H9 (cell line): ENCODE data around the gene C2orf68. TPM values are rescaled to one million over a fixed set of nuclear protein-coding genes. Genes with fewer than 3 reads are reported as not detected.
A peak's percentile ranks its signal among the peaks of the same experiment; 100 is the strongest.
"Not testable (repeated sequence)": the region's sequence is repeated elsewhere in the genome, so short reads cannot be mapped to it uniquely, and the experiment has no call there.

Experiments used
- DNase-seq: peaks from one replicate; pipeline ENCODE4 v3.0.0-alpha.2; 2017
- H2AFZ ChIP-seq: one replicate; pipeline ENCODE4 v1.6.1; 2013; ENCODE audit warnings: mild to moderate bottlenecking, low read length, control low read depth, moderate library complexity
- H2AK5ac ChIP-seq: 2 replicates; pipeline ENCODE4 v1.6.1; 2013; ENCODE audit warnings: low read length, control low read depth, mixed read lengths; ENCODE audit not compliant: insufficient read length
- H2BK120ac ChIP-seq: one replicate; pipeline ENCODE4 v1.6.1; 2013; ENCODE audit warnings: low read depth, mild to moderate bottlenecking, low read length, control low read depth, inconsistent platforms; ENCODE audit not compliant: poor library complexity, severe bottlenecking
- H2BK12ac ChIP-seq: 2 replicates; pipeline ENCODE4 v1.6.1; 2013; ENCODE audit warnings: low read length, control low read depth, mixed read lengths, low read depth; ENCODE audit not compliant: insufficient read length
- H2BK15ac ChIP-seq: 2 replicates; pipeline ENCODE4 v1.6.1; 2013; ENCODE audit warnings: low read depth, low read length, control low read depth
- H2BK20ac ChIP-seq: one replicate; pipeline ENCODE4 v1.6.1; 2013; ENCODE audit warnings: low read depth, mild to moderate bottlenecking, low read length, control low read depth, inconsistent platforms; ENCODE audit not compliant: poor library complexity, severe bottlenecking
- H2BK5ac ChIP-seq: 2 replicates; pipeline ENCODE4 v1.6.1; 2013; ENCODE audit warnings: low read length, control low read depth, mixed read lengths; ENCODE audit not compliant: insufficient read length
- H3K14ac ChIP-seq: 2 replicates; pipeline ENCODE4 v1.6.1; 2013; ENCODE audit warnings: low read length, control low read depth; ENCODE audit not compliant: insufficient read depth
- H3K18ac ChIP-seq: 2 replicates; pipeline ENCODE4 v1.6.1; 2013; ENCODE audit warnings: low read depth, mild to moderate bottlenecking, mixed read lengths, low read length, control low read depth; ENCODE audit not compliant: insufficient read length
- H3K23ac ChIP-seq: 2 replicates; pipeline ENCODE4 v1.6.1; 2013; ENCODE audit warnings: low read length, control low read depth, mixed read lengths, low read depth; ENCODE audit not compliant: insufficient read length
- H3K23me2 ChIP-seq: 2 replicates; pipeline ENCODE4 v1.6.1; 2013; ENCODE audit warnings: low read depth, mild to moderate bottlenecking, mixed read lengths, low read length, control low read depth; ENCODE audit not compliant: insufficient read length, poor library complexity, severe bottlenecking
- H3K27ac ChIP-seq: 2 replicates; pipeline ENCODE4 v1.5.1; 2013; ENCODE audit warnings: low read length, control low read depth, mixed read lengths, low read depth; ENCODE audit not compliant: insufficient read length
- H3K27me3 ChIP-seq: 2 replicates; pipeline ENCODE4 v1.6.1; 2013; ENCODE audit warnings: low read length, control low read depth, inconsistent platforms; ENCODE audit not compliant: insufficient read depth
- H3K4ac ChIP-seq: 2 replicates; pipeline ENCODE4 v1.6.1; 2013; ENCODE audit warnings: low read depth, mild to moderate bottlenecking, control low read depth, inconsistent platforms, low read length, moderate library complexity
- H3K4me1 ChIP-seq: 2 replicates; pipeline ENCODE4 v1.6.1; 2013; ENCODE audit warnings: low read length, control low read depth, inconsistent platforms; ENCODE audit not compliant: insufficient read depth
- H3K4me2 ChIP-seq: 2 replicates; pipeline ENCODE4 v1.6.1; 2013; ENCODE audit warnings: low read length, control low read depth, mixed read lengths; ENCODE audit not compliant: insufficient read length, insufficient read depth
- H3K56ac ChIP-seq: 2 replicates; pipeline ENCODE4 v1.6.1; 2013; ENCODE audit warnings: low read depth, mild to moderate bottlenecking, mixed read lengths, low read length, control low read depth; ENCODE audit not compliant: insufficient read length
- H3K79me1 ChIP-seq: 2 replicates; pipeline ENCODE4 v1.6.1; 2013; ENCODE audit warnings: low read depth, mild to moderate bottlenecking, moderate library complexity, low read length, control low read depth, inconsistent platforms; ENCODE audit not compliant: insufficient read depth, poor library complexity, severe bottlenecking
- H3K79me2 ChIP-seq: 2 replicates; pipeline ENCODE4 v1.6.1; 2013; ENCODE audit warnings: low read length, control low read depth, inconsistent platforms; ENCODE audit not compliant: insufficient read depth
- H3K9ac ChIP-seq: 2 replicates; pipeline ENCODE4 v1.6.1; 2013; ENCODE audit warnings: low read length, control low read depth, mixed read lengths; ENCODE audit not compliant: insufficient read length; ENCODE audit errors: extremely low read depth
- H3K9me3 ChIP-seq: one replicate; pipeline ENCODE4 v1.6.1; 2013; ENCODE audit warnings: low read depth, low read length, inconsistent platforms; ENCODE audit not compliant: control insufficient read depth
- H3T11ph ChIP-seq: one replicate; pipeline ENCODE4 v1.6.1; 2013; ENCODE audit warnings: mild to moderate bottlenecking, low read length, control low read depth, inconsistent platforms
- H4K20me1 ChIP-seq: one replicate; pipeline ENCODE4 v1.6.1; 2013; ENCODE audit not compliant: control insufficient read depth, insufficient read length, insufficient read depth
- H4K5ac ChIP-seq: 2 replicates; pipeline ENCODE4 v1.6.1; 2013; ENCODE audit warnings: low read depth, mild to moderate bottlenecking, mixed read lengths, low read length, control low read depth; ENCODE audit not compliant: insufficient read length
- H4K8ac ChIP-seq: replicated peaks from 2 replicates; pipeline ENCODE4 v1.6.1; 2013; ENCODE audit warnings: low read length, control low read depth, mixed read lengths, low read depth; ENCODE audit not compliant: insufficient read length
- H4K91ac ChIP-seq: 2 replicates; pipeline ENCODE4 v1.6.1; 2013; ENCODE audit warnings: low read depth, mild to moderate bottlenecking, moderate library complexity, mixed read lengths, low read length, control low read depth; ENCODE audit not compliant: insufficient read length
- H3K27ac Mint-ChIP-seq, 3 experiments: 2 replicates in 2 of 3; 3 replicates in 1 of 3; pipeline ENCODE4 v1.8.0; 2020 to 2021; ENCODE audit warnings: mixed read lengths in 3 of 3, mild to moderate bottlenecking in 1 of 3, moderate library complexity in 1 of 3
- H3K27me3 Mint-ChIP-seq: 2 replicates; pipeline ENCODE4 v1.8.0; 2021; ENCODE audit warnings: low read depth, mild to moderate bottlenecking, moderate library complexity, mixed read lengths
- H3K36me3 Mint-ChIP-seq, 3 experiments: 2 replicates in 2 of 3; 3 replicates in 1 of 3; pipeline ENCODE4 v1.8.0; 2020 to 2021; ENCODE audit warnings: low read depth in 3 of 3, mixed read lengths in 3 of 3; ENCODE audit not compliant: insufficient read depth in 1 of 3
- H3K4me1 Mint-ChIP-seq, 2 experiments: 2 replicates each; pipeline ENCODE4 v1.8.0; 2020; ENCODE audit warnings: mixed read lengths in 2 of 2
- H3K4me3 Mint-ChIP-seq, 2 experiments: 2 replicates in 1 of 2; 3 replicates in 1 of 2; pipeline ENCODE4 v1.8.0; 2020 to 2021; ENCODE audit warnings: mild to moderate bottlenecking in 2 of 2, mixed read lengths in 2 of 2, moderate library complexity in 1 of 2
- H3K9me3 Mint-ChIP-seq, 2 experiments: 2 replicates in 1 of 2; 3 replicates in 1 of 2; pipeline ENCODE4 v1.8.0; 2020; ENCODE audit warnings: mild to moderate bottlenecking in 2 of 2, mixed read lengths in 2 of 2, moderate library complexity in 1 of 2
- WGBS: extraction: QIAGEN DNeasy Blood & Tissue Kit; methylation state at CpG from one replicate; pipeline ENCODE4 v1.1.7; 2013; ENCODE audit warnings: missing lambda C conversion rate, low lambda C conversion rate, mixed read lengths; ENCODE audit not compliant: insufficient read length; ENCODE audit errors: extremely low coverage; 5-methylcytosine and 5-hydroxymethylcytosine counted together
- total RNA-seq: library from RNA; stranded (reverse); gene quantifications from 2 replicates; pipeline ENCODE4 v1.2.1, GENCODE V29; 2021
- TF ChIP-seq, protein P1 (sequence below): fragments of 200-600 bp; sonication (generic); conservative IDR thresholded peaks from 3 replicates; pipeline ENCODE4 v1.8.0; 2021; ENCODE audit warnings: antibody characterized with exemption, mild to moderate bottlenecking

The C2orf68 gene
- total RNA-seq, 1 experiment from 2014 or later: 39.6 TPM

DNA sequence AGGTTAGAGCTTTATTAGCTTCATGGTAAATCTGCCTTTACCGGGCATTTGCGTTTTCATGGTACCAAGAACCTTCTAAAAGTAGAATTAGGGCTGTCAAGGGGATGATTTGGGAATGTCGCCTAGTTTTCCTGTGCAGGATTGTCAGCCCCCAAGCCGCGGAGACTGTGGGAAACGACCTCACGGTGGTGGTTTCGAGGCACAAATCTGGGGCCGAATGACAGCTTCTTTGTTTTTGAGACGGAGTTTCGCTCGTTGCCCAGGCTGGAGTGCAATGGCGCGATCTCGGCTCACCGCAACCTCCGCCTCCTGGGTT is 3.5 kb upstream of the C2orf68 start:
- Histone ChIP-seq H3K9me3 (no peaks in the 10 kb centered on the region), H3K4ac (no peak overlapping the region), H2BK12ac (no peak overlapping the region), H3K27me3 (no peaks in the 10 kb centered on the region), H3K9ac (no peak overlapping the region), H3K79me1 (peaks cover 15% of the 10 kb centered on the region), H3K79me2 (peaks cover 13% of the 10 kb centered on the region; the same call in 1 of the 2 replicates), H2AFZ (no peak overlapping the region), H3K14ac (no peak overlapping the region), H3T11ph (no peak overlapping the region), H3K4me2 (no peak overlapping the region), H4K8ac (no peak overlapping the region), H2BK5ac (no peak overlapping the region), H3K23me2 (peaks cover 5% of the 10 kb centered on the region), H3K4me1 (no peaks in the 10 kb centered on the region; the same call in 1 of the 2 replicates), H2BK120ac (no peak overlapping the region), H4K91ac (no peak overlapping the region), H4K5ac (no peak overlapping the region), H3K18ac (no peak overlapping the region), H2BK15ac (no peak overlapping the region), H4K20me1 (no peaks in the 10 kb centered on the region), H3K27ac (no peak overlapping the region), H2AK5ac (no peak overlapping the region), H3K23ac (no peak overlapping the region), H3K56ac (no peak overlapping the region), H2BK20ac (no peak overlapping the region)
- Mint-ChIP-seq H3K4me1 (peaks cover 6 to 13% of the 10 kb centered on the region in 2 experiments; a peak in 3 of 4 replicates), H3K4me3 (peak overlapping the region; percentile 92 to 93), H3K27ac (peak overlapping the region in 1 of 3 experiments; percentile 92; a peak in 1 of 7 replicates), H3K36me3 (peaks cover 6 to 24% (median 11%) of the 10 kb centered on the region in 3 experiments; a peak in 6 of 7 replicates), H3K9me3 (no peaks in the 10 kb centered on the region; a peak in 1 of 5 replicates), H3K27me3 (no peaks in the 10 kb centered on the region)
- TF ChIP-seq, protein P1, sequence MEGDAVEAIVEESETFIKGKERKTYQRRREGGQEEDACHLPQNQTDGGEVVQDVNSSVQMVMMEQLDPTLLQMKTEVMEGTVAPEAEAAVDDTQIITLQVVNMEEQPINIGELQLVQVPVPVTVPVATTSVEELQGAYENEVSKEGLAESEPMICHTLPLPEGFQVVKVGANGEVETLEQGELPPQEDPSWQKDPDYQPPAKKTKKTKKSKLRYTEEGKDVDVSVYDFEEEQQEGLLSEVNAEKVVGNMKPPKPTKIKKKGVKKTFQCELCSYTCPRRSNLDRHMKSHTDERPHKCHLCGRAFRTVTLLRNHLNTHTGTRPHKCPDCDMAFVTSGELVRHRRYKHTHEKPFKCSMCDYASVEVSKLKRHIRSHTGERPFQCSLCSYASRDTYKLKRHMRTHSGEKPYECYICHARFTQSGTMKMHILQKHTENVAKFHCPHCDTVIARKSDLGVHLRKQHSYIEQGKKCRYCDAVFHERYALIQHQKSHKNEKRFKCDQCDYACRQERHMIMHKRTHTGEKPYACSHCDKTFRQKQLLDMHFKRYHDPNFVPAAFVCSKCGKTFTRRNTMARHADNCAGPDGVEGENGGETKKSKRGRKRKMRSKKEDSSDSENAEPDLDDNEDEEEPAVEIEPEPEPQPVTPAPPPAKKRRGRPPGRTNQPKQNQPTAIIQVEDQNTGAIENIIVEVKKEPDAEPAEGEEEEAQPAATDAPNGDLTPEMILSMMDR: no peak
- no CpG with 5 or more reads among the region's 17 CpGs for WGBS
- no peak for DNase-seq

DNA sequence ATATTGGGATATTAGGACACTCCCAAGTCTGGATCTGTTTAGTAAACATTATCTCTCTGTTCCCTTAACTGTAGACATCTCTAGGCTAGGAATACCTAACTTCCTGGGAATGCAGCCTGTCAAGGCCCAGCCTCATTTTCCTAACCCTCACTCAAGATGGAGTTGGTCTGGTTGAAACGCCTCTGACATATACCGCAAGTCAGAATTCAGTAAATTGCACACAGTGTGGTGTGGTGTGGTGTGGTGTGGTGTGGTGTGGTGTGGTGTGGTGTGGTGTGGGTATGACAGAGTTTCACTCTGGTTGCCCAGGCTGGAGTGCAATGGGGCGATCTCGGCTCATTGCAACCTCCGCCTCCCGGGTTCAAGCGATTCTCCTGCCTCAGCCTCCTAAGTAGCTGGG is 2.9 kb upstream of the C2orf68 start:
- H3K4me3 Mint-ChIP-seq: peak overlapping the region in 1 of 2 experiments; percentile 35; a peak in 1 of 5 replicates
- H2AK5ac ChIP-seq, H2BK120ac ChIP-seq, H4K5ac ChIP-seq, H3K27ac Mint-ChIP-seq, H3K27ac ChIP-seq, H2AFZ ChIP-seq, H3T11ph ChIP-seq, H3K56ac ChIP-seq, H2BK15ac ChIP-seq, H4K8ac ChIP-seq, H3K27me3 ChIP-seq, H3K4me2 ChIP-seq, H2BK12ac ChIP-seq, H4K20me1 ChIP-seq, H3K4me1 ChIP-seq, DNase-seq, H3K14ac ChIP-seq, H3K9me3 Mint-ChIP-seq, H3K9me3 ChIP-seq, H2BK5ac ChIP-seq, H4K91ac ChIP-seq, H3K9ac ChIP-seq, H2BK20ac ChIP-seq, H3K4ac ChIP-seq, H3K18ac ChIP-seq, H3K23me2 ChIP-seq, H3K27me3 Mint-ChIP-seq, H3K23ac ChIP-seq: not testable (repeated sequence)
- WGBS: no CpG with 5 or more reads among the region's 7 CpGs
- peaks cover 10 to 30% (median 14%) of the 10 kb centered on the region in 3 experiments; a peak in 6 of 7 replicates for H3K36me3 Mint-ChIP-seq
- peaks cover 9 to 16% of the 10 kb centered on the region in 2 experiments; a peak in 3 of 4 replicates for H3K4me1 Mint-ChIP-seq
- Histone ChIP-seq H3K79me1 (peaks cover 13% of the 10 kb centered on the region), H3K79me2 (peaks cover 16% of the 10 kb centered on the region)
